Sigmoid colon (tissue), 7 donors: Measurements from ENCODE around the gene TBC1D13. TPM values are rescaled to one million over a fixed set of nuclear protein-coding genes. Genes with fewer than 3 reads are reported as not detected.

Source experiments
- DNase-seq: peaks from one replicate; pipeline ENCODE4 v3.0.0-alpha.2; 2019
- H3K27ac ChIP-seq, 4 donors: fragments of 200-600 bp; sonication (generic); one replicate each; pipeline ENCODE4 v1.5.1; 2016 to 2019; ENCODE audit warnings: mild to moderate bottlenecking in 1 of 4
- H3K27me3 ChIP-seq, 3 donors: fragments of 200-600 bp; sonication (generic); one replicate each; pipeline ENCODE4 v1.5.1; 2019; ENCODE audit warnings: mild to moderate bottlenecking in 1 of 3
- H3K36me3 ChIP-seq, 4 donors: fragments of 200-600 bp; sonication (generic); one replicate each; pipeline ENCODE4 v1.5.1; 2016 to 2019
- H3K4me1 ChIP-seq, 4 donors: fragments of 200-600 bp; sonication (generic); one replicate each; pipeline ENCODE4 v1.5.1; 2017 to 2019
- H3K4me3 ChIP-seq, 4 donors: fragments of 200-600 bp; sonication (generic); one replicate each; pipeline ENCODE4 v1.5.1; 2017 to 2019; ENCODE audit warnings: mild to moderate bottlenecking in 2 of 4, moderate library complexity in 1 of 4
- H3K9me3 ChIP-seq, 4 donors: fragments of 200-600 bp in 3 of 4; sonication (generic) in 3 of 4; one replicate each; pipeline versions ENCODE4 v1.5.1 to v1.6.1; 2013 to 2019
- EP300 ChIP-seq, 4 donors: sonication (generic); formaldehyde crosslinking; IDR thresholded peaks; one replicate each; pipeline ENCODE4 v1.6.1; 2017; ENCODE audit warnings: antibody characterized with exemption in 4 of 4
- POLR2A ChIP-seq, 2 donors: fragments of 450-650 bp; IDR thresholded peaks; one replicate each; pipeline ENCODE4 v1.6.1; 2016; ENCODE audit warnings: antibody characterized with exemption in 2 of 2, mild to moderate bottlenecking in 2 of 2, moderate library complexity in 2 of 2
- POLR2AphosphoS5 ChIP-seq, 4 donors: sonication (generic); formaldehyde crosslinking; IDR thresholded peaks; one replicate each; pipeline ENCODE4 v1.6.1; 2017; ENCODE audit warnings: antibody characterized with exemption in 4 of 4
- WGBS, 2 donors: extraction: QIAGEN DNeasy Blood & Tissue Kit; methylation state at CpG; one replicate each; pipeline ENCODE4 v1.1.7; 2013; 5-methylcytosine and 5-hydroxymethylcytosine counted together
- intact Hi-C: fragments of 100-400 bp; cut with DNase I; formaldehyde crosslinking; loops from one replicate; pipeline ENCODE4 v1.15.1; 2023
- polyA plus RNA-seq, 3 donors: library from polyadenylated mRNA; stranded (reverse); fragments of 200-250 nt; gene quantifications; one replicate each; pipeline ENCODE4 v1.2.3, GENCODE V29; 2013
- total RNA-seq, 4 donors: library from RNA; depleted of rRNA; stranded (reverse); fragments of >200 nt; gene quantifications; one replicate each; pipeline ENCODE4 v1.1.0, GENCODE V29; 2016
- TF ChIP-seq, protein P1 (sequence below), 4 experiments: fragments of 450-650 bp in 3 of 4; fragments of 200-600 bp in 1 of 4; IDR thresholded peaks; one replicate each; pipeline ENCODE4 v1.5.1; 2016 to 2019; ENCODE audit warnings: antibody characterized with exemption in 4 of 4, mild to moderate bottlenecking in 3 of 4, moderate library complexity in 2 of 4
- donor health status: healthy with polysubstance abuse.
- donor health status: Bipolar disorder and iron deficiency.
- donor health status: healthy.

TBC1D13 gene
- total and polyA plus RNA-seq, 7 donors: 9.0 to 25.8 (median 14.3) TPM

DNA sequence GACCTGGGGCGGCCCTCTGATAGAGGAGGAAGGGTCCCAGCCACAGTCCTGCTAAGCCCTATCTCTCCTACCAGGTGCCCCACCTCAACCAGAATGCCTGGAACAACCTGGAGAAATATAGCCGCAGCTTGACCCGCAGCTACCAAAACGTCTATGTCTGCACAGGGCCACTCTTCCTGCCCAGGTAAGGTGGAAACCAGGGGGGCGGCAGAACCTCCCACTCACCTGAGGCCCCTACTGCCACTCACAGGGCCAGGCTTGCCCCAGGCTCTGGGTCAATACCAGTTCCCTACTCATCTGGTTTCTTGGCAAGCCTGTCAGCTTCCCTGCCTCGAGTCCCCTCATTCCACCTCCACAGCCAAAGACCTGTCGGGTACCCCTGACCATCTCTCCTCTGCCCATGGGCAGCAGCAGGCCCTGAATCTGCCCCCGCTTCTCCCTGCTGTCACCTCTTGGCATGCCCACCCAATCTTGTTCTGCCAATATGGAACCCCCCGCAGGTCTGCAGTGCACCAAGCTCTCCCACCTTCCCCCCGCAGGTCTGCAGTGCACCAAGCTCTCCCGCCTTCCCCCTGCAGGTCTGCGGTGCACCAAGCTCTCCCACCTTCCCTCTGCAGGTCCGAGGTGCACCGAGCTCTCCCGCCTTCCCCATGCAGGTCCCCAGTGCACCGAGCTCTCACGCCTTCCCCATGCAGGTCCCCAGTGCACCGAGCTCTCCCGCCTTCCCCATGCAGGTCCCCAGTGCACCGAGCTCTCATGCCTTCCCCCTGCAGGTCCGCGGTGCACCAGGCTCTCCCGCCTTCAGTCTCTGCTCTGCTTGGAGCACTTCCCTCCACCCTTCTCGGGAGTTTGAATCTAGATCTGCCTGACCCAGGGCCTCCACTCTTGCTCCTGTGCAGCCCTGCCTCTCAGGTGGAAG is 33.9 kb downstream of the TBC1D13 start:
- Histone ChIP-seq H3K27me3 (no peaks in the 10 kb centered on the region), H3K4me3 (no peak overlapping the region), H3K36me3 (peaks cover 0 to 45% (median 17%) of the 10 kb centered on the region in 4 donors), H3K9me3 (no peaks in the 10 kb centered on the region), H3K4me1 (peaks cover 0 to 20% (median 18%) of the 10 kb centered on the region in 4 donors), H3K27ac (no peak overlapping the region)
- intact Hi-C loops: no loop called here
- WGBS, 2 donors: 90 to 92% methylated on average over 24 of the region's 24 CpGs
- DNase-seq: no peak
- TF ChIP-seq, protein P1, sequence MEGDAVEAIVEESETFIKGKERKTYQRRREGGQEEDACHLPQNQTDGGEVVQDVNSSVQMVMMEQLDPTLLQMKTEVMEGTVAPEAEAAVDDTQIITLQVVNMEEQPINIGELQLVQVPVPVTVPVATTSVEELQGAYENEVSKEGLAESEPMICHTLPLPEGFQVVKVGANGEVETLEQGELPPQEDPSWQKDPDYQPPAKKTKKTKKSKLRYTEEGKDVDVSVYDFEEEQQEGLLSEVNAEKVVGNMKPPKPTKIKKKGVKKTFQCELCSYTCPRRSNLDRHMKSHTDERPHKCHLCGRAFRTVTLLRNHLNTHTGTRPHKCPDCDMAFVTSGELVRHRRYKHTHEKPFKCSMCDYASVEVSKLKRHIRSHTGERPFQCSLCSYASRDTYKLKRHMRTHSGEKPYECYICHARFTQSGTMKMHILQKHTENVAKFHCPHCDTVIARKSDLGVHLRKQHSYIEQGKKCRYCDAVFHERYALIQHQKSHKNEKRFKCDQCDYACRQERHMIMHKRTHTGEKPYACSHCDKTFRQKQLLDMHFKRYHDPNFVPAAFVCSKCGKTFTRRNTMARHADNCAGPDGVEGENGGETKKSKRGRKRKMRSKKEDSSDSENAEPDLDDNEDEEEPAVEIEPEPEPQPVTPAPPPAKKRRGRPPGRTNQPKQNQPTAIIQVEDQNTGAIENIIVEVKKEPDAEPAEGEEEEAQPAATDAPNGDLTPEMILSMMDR (IDR thresholded peaks at IDR 0.05): no peak
- TF ChIP-seq POLR2A (IDR thresholded peaks at IDR 0.05) (no peak), POLR2AphosphoS5 (IDR thresholded peaks at IDR 0.05) (no peak), EP300 (IDR thresholded peaks at IDR 0.05) (no peak)

DNA sequence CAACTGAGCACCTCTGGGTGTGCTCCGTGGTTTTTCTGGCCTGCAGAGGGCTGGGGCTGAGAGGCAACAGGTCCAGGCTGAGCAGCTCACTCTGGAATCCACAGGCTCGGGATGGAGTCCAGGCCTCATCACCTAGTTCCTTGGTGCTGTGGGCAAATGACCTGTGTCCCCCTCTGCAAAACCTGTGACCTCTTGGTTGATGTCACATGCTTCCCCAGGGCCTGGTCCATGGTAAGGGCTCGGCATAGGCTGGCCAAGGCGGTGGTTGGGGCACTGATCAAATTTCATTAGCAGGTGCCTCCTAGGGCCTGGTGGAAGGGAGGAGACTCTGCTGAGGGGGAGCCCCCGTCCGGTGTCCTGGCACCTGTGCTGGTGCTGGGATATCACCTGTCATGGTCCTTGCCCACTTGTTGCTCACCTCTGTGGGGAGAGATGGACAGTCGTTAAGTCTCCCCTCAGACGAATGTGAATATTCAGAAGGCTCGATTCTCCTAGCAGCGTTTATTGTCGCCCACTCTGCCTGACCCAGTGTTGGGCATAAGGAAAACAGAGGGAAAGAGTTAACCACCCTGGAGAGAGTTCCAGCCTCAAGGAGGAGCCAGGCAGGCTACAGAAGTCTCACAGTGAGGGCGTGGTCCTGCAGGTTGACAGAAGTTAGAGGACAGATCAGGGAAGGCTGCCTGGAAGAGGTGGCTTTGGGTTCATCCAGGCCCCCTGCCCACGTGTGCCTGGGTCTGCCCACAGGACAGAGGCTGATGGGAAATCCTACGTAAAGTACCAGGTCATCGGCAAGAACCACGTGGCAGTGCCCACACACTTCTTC is 34.7 kb downstream of the TBC1D13 start:
- intact Hi-C loops: no loop called here
- H3K4me1 ChIP-seq: peaks cover 0 to 20% (median 18%) of the 10 kb centered on the region in 4 donors
- 86 to 91% methylated on average over 16 of the region's 16 CpGs for whole genome bisulfite sequencing, 2 donors
- H3K27ac ChIP-seq: no peak overlapping the region
- no peak for TF ChIP-seq POLR2AphosphoS5 (IDR thresholded peaks at IDR 0.05)
- TF ChIP-seq POLR2A (IDR thresholded peaks at IDR 0.05): no peak
- TF ChIP-seq, protein P1 (IDR thresholded peaks at IDR 0.05): no peak
- TF ChIP-seq EP300 (IDR thresholded peaks at IDR 0.05): no peak
- H3K36me3 ChIP-seq: peaks cover 0 to 54% (median 19%) of the 10 kb centered on the region in 4 donors
- H3K9me3 ChIP-seq: no peaks in the 10 kb centered on the region
- no peak overlapping the region for H3K4me3 ChIP-seq
- no peaks in the 10 kb centered on the region for H3K27me3 ChIP-seq
- DNase-seq: no peak

DNA sequence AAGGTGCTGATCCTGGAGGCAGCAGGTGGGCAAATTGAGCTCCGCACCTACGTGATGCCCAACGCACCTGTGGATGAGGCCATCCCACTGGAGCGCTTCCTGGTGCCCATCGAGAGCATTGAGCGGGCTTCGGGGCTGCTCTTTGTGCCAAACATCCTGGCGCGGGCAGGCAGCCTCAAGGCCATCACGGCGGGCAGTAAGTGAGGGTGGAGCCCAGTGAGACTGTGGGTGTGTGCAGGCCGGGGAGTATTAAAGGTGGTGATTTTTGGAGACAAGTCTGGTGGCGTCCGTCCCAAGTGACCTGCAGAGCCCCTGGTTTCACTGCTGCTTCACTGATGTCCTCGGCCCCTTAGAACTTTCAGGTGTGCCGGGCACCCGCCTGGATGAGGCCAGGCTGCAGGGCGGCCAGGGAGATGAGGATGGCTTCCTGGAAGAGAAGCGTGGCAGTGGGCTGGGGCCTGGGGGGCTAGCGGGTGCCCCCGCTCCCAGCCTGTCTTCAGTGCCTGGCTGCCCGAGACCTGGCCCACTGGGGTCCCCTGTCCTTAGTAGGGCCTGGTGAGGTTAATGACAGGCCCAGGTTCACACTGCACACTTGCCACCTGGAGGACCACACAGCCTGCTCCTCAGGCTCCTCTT is 35.5 kb downstream of the TBC1D13 start:
- WGBS, 2 donors: 93 to 95% methylated on average over 22 of the region's 22 CpGs
- TF ChIP-seq, protein P1 (IDR thresholded peaks at IDR 0.05): no peak
- no peak for TF ChIP-seq EP300 (IDR thresholded peaks at IDR 0.05)
- no peak for TF ChIP-seq POLR2AphosphoS5 (IDR thresholded peaks at IDR 0.05)
- TF ChIP-seq POLR2A (IDR thresholded peaks at IDR 0.05): no peak
- no peak overlapping the region for H3K27ac ChIP-seq
- no peaks in the 10 kb centered on the region for H3K27me3 ChIP-seq
- peaks cover 0 to 20% (median 18%) of the 10 kb centered on the region in 4 donors for H3K4me1 ChIP-seq
- no peaks in the 10 kb centered on the region for H3K9me3 ChIP-seq
- H3K36me3 ChIP-seq: peaks cover 0 to 60% (median 19%) of the 10 kb centered on the region in 4 donors
- H3K4me3 ChIP-seq: no peak overlapping the region
- no peak for DNase-seq
- intact Hi-C loops: no loop called here

DNA sequence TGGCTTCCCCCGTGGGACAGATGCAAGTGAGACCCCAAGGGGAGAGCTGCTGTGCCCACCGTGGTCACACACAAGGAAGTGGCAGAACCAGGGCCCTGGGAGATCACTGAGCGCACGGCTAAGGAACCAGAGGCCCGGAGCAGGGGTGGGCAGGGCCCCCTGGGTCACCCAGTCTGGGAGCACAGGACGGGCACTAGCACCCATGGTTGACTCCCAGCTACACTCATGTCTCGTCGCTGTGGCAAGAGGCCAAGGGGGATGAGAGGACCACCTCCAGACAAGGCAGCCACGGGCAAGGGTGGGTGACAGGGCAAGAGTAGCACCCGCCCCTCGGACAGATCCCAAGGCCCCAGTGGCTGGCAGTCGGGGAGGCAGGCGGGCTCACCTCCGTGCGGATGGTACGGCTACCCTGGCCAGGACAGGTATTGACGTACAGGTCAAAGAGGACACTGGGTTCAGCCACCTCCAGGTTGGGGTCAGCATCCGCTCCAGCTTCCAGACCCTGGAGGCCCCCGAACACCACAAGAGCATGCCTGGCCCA is 36.4 kb downstream of the TBC1D13 start:
- no peak overlapping the region for H3K4me3 ChIP-seq
- TF ChIP-seq EP300 (IDR thresholded peaks at IDR 0.05) (no peak), POLR2AphosphoS5 (IDR thresholded peaks at IDR 0.05) (no peak), POLR2A (IDR thresholded peaks at IDR 0.05) (no peak)
- TF ChIP-seq, protein P1 (IDR thresholded peaks at IDR 0.05): no peak
- H3K27me3 ChIP-seq: no peaks in the 10 kb centered on the region
- intact Hi-C loops: no loop called here
- H3K36me3 ChIP-seq: peaks cover 0 to 65% (median 19%) of the 10 kb centered on the region in 4 donors
- no peak for DNase-seq
- 89 to 92% methylated on average over 19 of the region's 19 CpGs for WGBS, 2 donors
- peaks cover 0 to 21% (median 19%) of the 10 kb centered on the region in 4 donors for H3K4me1 ChIP-seq
- H3K9me3 ChIP-seq: no peaks in the 10 kb centered on the region
- H3K27ac ChIP-seq: no peak overlapping the region
